ENCODE results near the gene COL5A1.

COL5A1 gene

DNA sequence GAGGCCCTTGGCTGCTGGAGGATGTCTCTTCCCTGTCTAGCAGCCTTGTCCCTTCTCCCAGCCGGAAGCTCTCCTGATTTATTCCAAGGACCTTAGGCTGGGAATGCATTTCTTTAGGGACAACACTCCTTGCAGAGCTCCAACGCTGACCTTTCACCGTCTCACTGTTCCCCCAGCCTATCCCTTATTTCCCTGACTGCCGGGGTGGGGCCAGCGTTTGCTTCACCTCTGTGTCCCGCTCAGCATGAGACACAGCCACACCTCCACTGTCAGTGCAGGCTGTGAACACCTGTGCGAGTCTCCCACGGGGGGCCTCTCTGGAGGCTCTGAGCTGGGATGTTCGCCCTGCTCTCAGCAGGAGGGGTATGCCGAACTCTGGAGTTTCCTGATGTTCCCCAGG is 132.8 kb downstream of the COL5A1 start:
- no peak for DNase-seq

DNA sequence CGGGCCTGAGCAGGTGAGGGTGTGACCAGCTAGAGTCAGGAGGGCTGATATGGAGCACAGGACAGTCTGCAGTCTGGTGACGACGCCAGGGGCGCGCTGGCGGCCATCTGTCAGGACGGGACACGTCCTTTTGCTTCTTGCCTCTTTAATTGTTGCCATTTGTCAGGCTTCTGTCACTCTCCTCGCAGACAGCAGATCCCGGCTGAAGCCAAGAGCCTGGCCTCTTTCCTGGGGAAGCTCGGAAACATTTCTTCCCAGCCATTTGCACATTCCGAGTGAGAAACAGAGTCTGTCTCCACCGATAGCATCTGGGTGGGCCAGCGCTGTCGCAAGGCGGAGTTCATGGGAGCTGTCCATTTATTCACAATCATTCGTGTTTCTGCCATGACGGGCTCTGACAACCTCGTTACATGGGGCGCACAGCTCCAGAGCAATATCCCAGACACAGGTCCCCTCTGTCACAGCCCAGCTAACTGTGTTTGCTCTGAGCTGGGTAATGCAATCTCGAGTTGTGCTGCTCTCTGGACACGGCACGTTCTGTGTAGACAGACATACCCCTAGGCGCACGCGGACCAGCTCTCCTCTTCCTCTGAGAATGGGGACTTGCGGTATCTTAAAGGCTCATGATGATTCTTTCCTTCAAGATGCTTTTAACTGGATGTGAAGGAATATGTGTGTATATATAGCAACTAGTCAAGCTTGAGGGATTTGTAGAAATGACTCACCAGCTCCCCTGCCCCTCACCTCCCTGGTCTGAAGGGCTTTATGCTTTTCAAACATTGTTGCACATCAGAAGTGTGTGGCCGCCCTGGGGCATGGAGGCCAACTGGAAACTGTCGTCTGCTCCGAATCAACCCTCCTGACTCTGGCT is 133.7 kb downstream of the COL5A1 start:
- peak; percentile 68 for DNase-seq

DNA sequence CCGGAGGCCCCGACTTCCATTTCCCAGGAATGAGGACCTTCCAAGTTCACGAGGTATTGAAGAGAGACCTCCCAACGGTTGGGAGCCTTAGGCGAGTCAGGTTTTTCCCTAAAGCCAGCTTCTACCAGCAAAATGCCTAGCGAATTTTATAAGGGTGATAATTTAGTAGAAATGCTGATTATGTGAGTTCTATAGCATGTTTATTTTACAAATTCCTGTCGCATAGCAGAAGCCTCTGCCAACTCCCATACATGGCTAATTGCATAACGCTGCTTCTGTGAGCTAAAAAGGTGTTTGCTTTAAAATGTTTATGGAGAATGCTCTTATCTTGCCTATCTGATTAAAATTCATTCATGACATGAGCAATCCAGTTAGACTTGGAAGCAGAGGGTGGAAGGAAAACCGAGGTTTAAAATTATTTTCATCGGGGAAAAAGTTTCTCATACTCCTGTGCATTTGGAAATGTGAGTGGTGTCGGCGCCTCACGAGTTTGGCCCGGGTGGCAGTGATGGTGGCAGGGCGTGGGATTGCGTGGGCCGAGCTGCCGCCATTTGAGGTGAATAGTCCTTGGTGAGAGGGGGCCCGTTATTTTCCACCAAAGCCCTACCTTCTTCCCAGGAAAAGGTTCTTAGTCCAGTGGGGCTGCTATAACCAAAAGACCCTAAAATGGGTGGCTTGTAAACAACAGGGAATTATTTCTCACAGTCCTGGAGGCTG is 134.6 kb downstream of the COL5A1 start:
- DNase-seq = peak; percentile 55

- no peak for DNase-seq
These were observed 135.6 kb downstream of the COL5A1 start for GRCh38 chr9:134777153-134777552.

GRCh38 chr9:134778156-134778555 is 136.6 kb downstream of the COL5A1 start:
- DNase-seq = no peak

GRCh38 chr9:134778841-134779411 is 137.3 kb downstream of the COL5A1 start:
- DNase-seq = peak; percentile 49

DNA sequence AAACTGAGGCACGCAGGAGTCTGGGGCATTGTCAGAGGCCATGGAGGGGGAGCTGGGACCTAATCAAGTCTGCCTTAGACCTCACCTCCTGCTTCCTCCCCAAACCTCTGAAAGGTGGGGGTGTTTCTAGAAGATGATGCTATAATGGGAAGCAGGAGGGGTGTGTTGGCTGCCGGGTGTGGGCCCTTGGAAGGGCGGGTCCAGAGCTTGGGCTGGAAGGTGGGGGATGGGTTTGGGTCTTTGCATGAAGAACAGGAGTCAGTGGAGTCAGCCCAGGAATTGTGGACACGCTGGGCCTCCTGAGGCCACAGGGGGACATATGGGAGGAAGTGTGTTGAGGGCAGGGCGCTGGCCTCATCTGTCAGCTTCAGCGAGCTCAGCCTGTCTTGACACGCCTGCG is 138.0 kb downstream of the COL5A1 start:
- no peak for DNase-seq

DNA sequence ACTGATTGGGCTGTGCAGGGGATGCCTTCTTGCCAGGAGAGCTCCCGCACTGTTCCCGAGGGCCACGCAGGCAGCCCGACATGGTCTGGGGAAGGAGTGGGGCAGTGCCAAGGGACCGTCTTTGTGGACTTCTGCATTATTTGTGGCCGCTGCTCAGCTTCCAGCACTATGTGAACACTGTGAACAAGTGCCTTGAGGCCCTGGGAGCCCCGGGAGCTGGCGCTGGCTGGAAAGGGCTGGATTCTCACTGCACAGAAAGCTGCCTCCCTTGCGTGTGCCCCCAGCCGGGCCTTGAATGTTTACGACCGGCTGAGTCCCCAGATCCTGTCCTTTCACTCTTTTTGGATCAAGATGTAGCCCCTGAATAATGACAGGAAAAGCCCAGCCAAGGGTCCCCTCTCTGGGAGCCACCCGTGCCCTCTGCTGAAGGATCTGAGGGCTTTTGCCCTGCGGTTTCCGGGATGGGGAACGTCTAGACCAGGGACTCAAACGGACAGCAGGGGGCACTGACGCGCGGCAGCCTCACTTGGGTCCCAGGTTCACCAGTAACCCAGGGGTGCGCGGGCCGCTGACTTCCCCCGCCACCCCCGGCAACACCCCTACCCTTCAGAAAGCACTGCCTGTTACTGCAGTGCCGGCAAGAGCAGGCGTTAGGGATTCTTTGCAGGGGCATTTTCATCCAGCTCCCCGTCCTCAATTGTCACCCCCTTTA is 140.1 kb downstream of the COL5A1 start:
- no peak for DNase-seq

GRCh38 chr9:134782921-134783698 is 141.5 kb downstream of the COL5A1 start:
- no peak for DNase-seq

DNA sequence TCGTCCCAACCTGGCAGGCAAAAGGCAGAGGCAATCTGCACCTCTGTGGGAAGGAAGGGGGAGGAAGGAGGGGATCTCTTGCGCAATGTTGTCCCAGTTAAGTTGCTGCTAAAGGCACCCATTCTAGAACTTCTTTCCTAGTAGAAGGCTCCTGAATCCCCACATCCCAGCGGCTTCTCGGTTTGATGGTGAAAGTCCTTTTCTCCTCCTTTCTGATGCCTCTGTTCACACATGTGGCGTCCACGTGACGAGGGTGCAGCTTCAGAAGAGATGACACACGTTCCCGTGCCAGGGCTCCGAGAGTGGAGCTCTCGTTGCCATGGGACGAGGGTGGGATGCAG is 142.1 kb downstream of the COL5A1 start:
- peak; percentile 43 for DNase-seq

GRCh38 chr9:134784577-134785305 is 143.1 kb downstream of the COL5A1 start:
- no peak for DNase-seq

- no peak for DNase-seq
These were observed 143.9 kb downstream of the COL5A1 start for GRCh38 chr9:134785325-134786108.

- no peak for DNase-seq
These were observed 146.3 kb downstream of the COL5A1 start for GRCh38 chr9:134787601-134788531.

GRCh38 chr9:134789168-134789567 is 147.6 kb downstream of the COL5A1 start:
- no peak for DNase-seq

DNA sequence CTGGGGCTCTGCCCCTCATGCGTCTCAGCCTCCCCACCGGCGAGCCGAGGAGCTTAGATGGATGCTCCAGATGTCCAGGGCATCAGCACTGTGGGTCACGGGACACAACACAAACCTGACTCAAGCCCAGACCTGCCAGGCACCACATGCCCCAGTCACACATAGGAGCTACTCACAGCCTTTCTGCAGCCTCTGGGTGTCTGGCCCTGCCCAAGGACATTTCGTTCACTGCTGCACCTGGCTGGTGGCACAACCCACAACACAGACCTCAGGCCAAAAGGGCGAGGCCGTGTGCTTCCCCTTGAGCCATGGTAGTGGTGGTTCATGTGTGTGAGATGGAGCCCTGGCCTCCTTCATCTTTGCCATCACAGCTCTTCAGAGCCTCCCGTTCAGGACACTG is 149.4 kb downstream of the COL5A1 start:
- no peak for DNase-seq

DNA sequence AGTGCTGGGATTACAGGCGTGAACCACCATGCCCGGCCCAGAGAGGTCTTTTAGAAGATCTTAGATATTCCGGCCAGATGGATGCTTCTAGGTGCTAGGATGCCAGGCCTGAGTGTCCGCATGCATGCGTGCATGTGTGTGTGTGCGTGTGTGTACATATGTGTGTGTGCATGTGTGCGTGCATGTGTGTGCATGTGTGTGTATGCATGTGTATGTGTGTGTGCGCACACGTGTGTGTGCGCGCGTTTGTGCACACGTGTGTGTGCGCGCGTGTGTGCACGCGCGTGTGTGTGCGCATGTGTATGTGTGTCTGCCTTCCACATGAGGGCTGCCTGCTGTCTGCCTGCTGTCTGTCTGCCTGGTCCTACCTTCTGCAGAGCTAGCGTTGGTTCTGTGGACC is 151.0 kb downstream of the COL5A1 start:
- no peak for DNase-seq

GRCh38 chr9:134793288-134794188 is 151.9 kb downstream of the COL5A1 start:
- DNase-seq = peak; percentile 55

GRCh38 chr9:134794663-134795370 is 153.2 kb downstream of the COL5A1 start:
- no peak for DNase-seq
